H1 (cell line): Measurements from ENCODE around the gene SEC61B. TPM values are rescaled to one million over a fixed set of nuclear protein-coding genes. Genes with fewer than 3 reads are reported as not detected.

Experiments used
- CTCF ChIA-PET: fragments of 300-600 bp; sonication (Branson Sonifier 250); formaldehyde crosslinking; loops from one replicate; lab custom pipeline; 2021; ENCODE audit not compliant: partially characterized antibody; lab: Charles Lee
- POLR2A ChIA-PET: fragments of 300-600 bp; sonication (Branson Sonifier 250); formaldehyde crosslinking; loops from one replicate; lab custom pipeline; 2021; ENCODE audit warnings: inconsistent platforms; ENCODE audit not compliant: partially characterized antibody; lab: Charles Lee
- DNase-seq, 2 experiments: peaks; one replicate each; pipeline versions ENCODE4 v3.0.0 to v3.0.0-alpha.2; 2010 to 2022; ENCODE audit warnings: low spot score in 2 of 2, low read depth in 1 of 2, mixed read lengths in 1 of 2
- FAIRE-seq: peaks from 2 replicates; lab custom pipeline; 2011; peaks lifted over from hg19 to GRCh38; lab: Jason Lieb, UNC
- H2AFZ ChIP-seq: 2 replicates; pipeline ENCODE4 v1.8.1; 2012; ENCODE audit warnings: low read length, inconsistent platforms
- H2AK5ac ChIP-seq: 2 replicates; pipeline ENCODE4 v1.6.1; 2013; ENCODE audit warnings: low read depth, low read length
- H2BK120ac ChIP-seq: replicated peaks from 2 replicates; pipeline ENCODE3; 2013; ENCODE audit warnings: low read depth, low read length, inconsistent platforms
- H2BK12ac ChIP-seq: 2 replicates; pipeline ENCODE4 v1.6.1; 2013; ENCODE audit warnings: low read depth, low read length
- H2BK15ac ChIP-seq: 2 replicates; pipeline ENCODE4 v1.6.1; 2013; ENCODE audit warnings: low read length
- H2BK20ac ChIP-seq: 2 replicates; pipeline ENCODE4 v1.6.1; 2013; ENCODE audit warnings: low read length
- H2BK5ac ChIP-seq: 2 replicates; pipeline ENCODE4 v1.6.1; 2013; ENCODE audit warnings: low read depth, low read length
- H3K14ac ChIP-seq: 2 replicates; pipeline ENCODE4 v1.6.1; 2013; ENCODE audit warnings: inconsistent platforms; ENCODE audit not compliant: insufficient read length
- H3K18ac ChIP-seq: 2 replicates; pipeline ENCODE4 v1.6.1; 2013; ENCODE audit warnings: low read length; ENCODE audit errors: extremely low read depth
- H3K23ac ChIP-seq: 2 replicates; pipeline ENCODE4 v1.6.1; 2013; ENCODE audit warnings: inconsistent platforms; ENCODE audit not compliant: insufficient read length
- H3K23me2 ChIP-seq: 2 replicates; pipeline ENCODE4 v1.6.1; 2013; ENCODE audit warnings: low read depth, low read length
- H3K27ac ChIP-seq: 2 replicates; pipeline ENCODE4 v1.6.1; 2011; ENCODE audit warnings: low read depth, low read length, inconsistent platforms
- H3K27me3 ChIP-seq, 4 experiments: replicated peaks in 1 of 4; 1 replicate in 1 of 4; 2 replicates in 3 of 4; pipeline versions ENCODE4 v1.6.1 to v1.8.1; 2011 to 2013; ENCODE audit warnings: low read length in 3 of 4, mild to moderate bottlenecking in 3 of 4, inconsistent platforms in 2 of 4, mixed read lengths in 2 of 4, moderate library complexity in 1 of 4; ENCODE audit not compliant: control insufficient read depth in 3 of 4, insufficient read depth in 3 of 4; ENCODE audit errors: extremely low read depth in 1 of 4
- H3K36me3 ChIP-seq, 4 experiments: 2 replicates each; pipeline versions ENCODE4 v1.6.1 to v1.8.1; 2011 to 2013; ENCODE audit warnings: mild to moderate bottlenecking in 4 of 4, low read length in 3 of 4, moderate library complexity in 2 of 4, control low read depth in 1 of 4, inconsistent platforms in 1 of 4; ENCODE audit not compliant: insufficient read depth in 4 of 4, control insufficient read depth in 2 of 4
- H3K4ac ChIP-seq: replicated peaks from 2 replicates; pipeline ENCODE3; 2013; ENCODE audit warnings: low read length, low read depth, mixed read lengths, inconsistent platforms; ENCODE audit not compliant: insufficient read length
- H3K4me1 ChIP-seq, 4 experiments: replicated peaks in 1 of 4; 1 replicate in 1 of 4; 2 replicates in 3 of 4; pipeline versions ENCODE4 v1.6.1 to v1.8.1; 2011 to 2013; ENCODE audit warnings: low read length in 3 of 4, inconsistent platforms in 2 of 4, mixed read lengths in 1 of 4; ENCODE audit not compliant: insufficient read depth in 4 of 4, control insufficient read depth in 3 of 4
- H3K4me2 ChIP-seq, 2 experiments: 2 replicates each; pipeline versions ENCODE4 v1.6.1 to v1.8.1; 2011 to 2013; ENCODE audit warnings: low read depth in 2 of 2, low read length in 2 of 2, control low read depth in 1 of 2, inconsistent platforms in 1 of 2, mild to moderate bottlenecking in 1 of 2; ENCODE audit not compliant: insufficient read depth in 1 of 2
- H3K4me3 ChIP-seq, 4 experiments: fragments of 200-600, 300-600 bp in 1 of 4; sonication (generic), shearing (Covaris generic), sonication (Bioruptor Twin) in 1 of 4; 2 replicates each; pipeline versions ENCODE4 v1.5.1 to v1.8.1; 2011 to 2016; ENCODE audit warnings: low read length in 4 of 4, low read depth in 3 of 4, control low read depth in 2 of 4, inconsistent platforms in 2 of 4, mild to moderate bottlenecking in 2 of 4, mixed read lengths in 1 of 4, moderate library complexity in 1 of 4; ENCODE audit not compliant: insufficient read depth in 2 of 4; ENCODE audit errors: extremely low read depth in 1 of 4
- H3K56ac ChIP-seq: replicated peaks from 2 replicates; pipeline ENCODE3; 2013; ENCODE audit warnings: low read depth, mild to moderate bottlenecking, mixed read lengths, low read length, inconsistent platforms; ENCODE audit not compliant: insufficient read length
- H3K79me1 ChIP-seq: 2 replicates; pipeline ENCODE4 v1.6.1; 2013; ENCODE audit warnings: low read depth, low read length, control low read depth
- H3K79me2 ChIP-seq, 2 experiments: 2 replicates each; pipeline versions ENCODE4 v1.6.1 to v1.8.1; 2012 to 2013; ENCODE audit warnings: low read length in 2 of 2, mild to moderate bottlenecking in 2 of 2, inconsistent platforms in 1 of 2; ENCODE audit not compliant: insufficient read depth in 2 of 2, control insufficient read depth in 1 of 2
- H3K9ac ChIP-seq, 4 experiments: replicated peaks in 1 of 4; 1 replicate in 1 of 4; 2 replicates in 3 of 4; pipeline versions ENCODE4 v1.6.1 to v1.8.1; 2011 to 2013; ENCODE audit warnings: low read depth in 3 of 4, low read length in 3 of 4, control low read depth in 2 of 4, mild to moderate bottlenecking in 2 of 4, moderate library complexity in 2 of 4, inconsistent platforms in 1 of 4; ENCODE audit errors: extremely low read depth in 1 of 4
- H3K9me3 ChIP-seq, 2 experiments: 2 replicates each; pipeline versions ENCODE4 v1.6.1 to v1.8.1; 2012 to 2013; ENCODE audit warnings: mild to moderate bottlenecking in 2 of 2, moderate library complexity in 2 of 2, control low read depth in 1 of 2, inconsistent platforms in 1 of 2, low read depth in 1 of 2, low read length in 1 of 2, mixed read lengths in 1 of 2; ENCODE audit not compliant: insufficient read depth in 2 of 2
- H4K20me1 ChIP-seq, 2 experiments: replicated peaks in 1 of 2; 2 replicates each; pipeline versions ENCODE3 to v1.8.1; 2011 to 2013; ENCODE audit warnings: inconsistent platforms in 2 of 2, low read length in 2 of 2, mild to moderate bottlenecking in 1 of 2; ENCODE audit not compliant: insufficient read depth in 2 of 2, control insufficient read depth in 1 of 2
- H4K5ac ChIP-seq: 2 replicates; pipeline ENCODE4 v1.6.1; 2013; ENCODE audit warnings: low read length, low read depth, mixed read lengths, inconsistent platforms; ENCODE audit not compliant: insufficient read length
- H4K8ac ChIP-seq: 2 replicates; pipeline ENCODE4 v1.8.0; 2013; ENCODE audit warnings: mild to moderate bottlenecking, moderate library complexity, low read length, inconsistent platforms; ENCODE audit not compliant: insufficient read depth; ENCODE audit errors: extremely low read depth
- H4K91ac ChIP-seq: replicated peaks from 2 replicates; pipeline ENCODE3; 2013; ENCODE audit warnings: low read length, mixed read lengths, inconsistent platforms; ENCODE audit not compliant: insufficient read length
- CEBPB ChIP-seq: IDR thresholded peaks from 2 replicates; pipeline ENCODE4 v1.6.1; 2012; ENCODE audit warnings: low read depth, low read length
- JUN ChIP-seq: IDR thresholded peaks from 2 replicates; pipeline ENCODE4 v1.6.1; 2011; ENCODE audit warnings: low read depth, mild to moderate bottlenecking, improper control_type of control experiment, low read length
- RXRA ChIP-seq: IDR thresholded peaks from 2 replicates; pipeline ENCODE4 v1.6.1; 2011; ENCODE audit warnings: low read depth, mild to moderate bottlenecking, low read length, moderate library complexity; ENCODE audit not compliant: insufficient read depth
- SIRT6 ChIP-seq: IDR thresholded peaks from one replicate; pipeline ENCODE4 v1.7.1; 2012; ENCODE audit warnings: low read length, inconsistent platforms
- SP2 ChIP-seq: IDR thresholded peaks from 2 replicates; pipeline ENCODE4 v1.6.1; 2012; ENCODE audit warnings: mild to moderate bottlenecking, low read length, inconsistent platforms
- SP4 ChIP-seq: IDR thresholded peaks from 2 replicates; pipeline ENCODE4 v1.6.1; 2012; ENCODE audit warnings: low read length, inconsistent platforms
- SRF ChIP-seq: IDR thresholded peaks from 2 replicates; pipeline ENCODE4 v1.6.1; 2011; ENCODE audit warnings: mild to moderate bottlenecking, low read depth, low read length, moderate library complexity
- TAF7 ChIP-seq: optimal IDR thresholded peaks from 2 replicates; pipeline ENCODE3; 2011; ENCODE audit warnings: low read depth, mild to moderate bottlenecking, inconsistent platforms, low read length, moderate library complexity, borderline replicate concordance
- WGBS, 2 experiments: shearing (Covaris generic) in 1 of 2; methylation state at CpG; one replicate each; pipeline versions ENCODE4 v1.1.6 to v1.1.7; 2013 to 2015; ENCODE audit warnings: low lambda C conversion rate in 2 of 2, mixed read lengths in 2 of 2, inconsistent platforms in 1 of 2, low coverage in 1 of 2, missing lambda C conversion rate in 1 of 2; ENCODE audit not compliant: insufficient replicate concordance in 2 of 2, insufficient coverage in 1 of 2, insufficient read length in 1 of 2; ENCODE audit errors: extremely low coverage in 1 of 2, missing lambda C conversion rate in 1 of 2; 5-methylcytosine and 5-hydroxymethylcytosine counted together
- polyA plus RNA-seq, 7 experiments: library from polyadenylated mRNA; depleted of rRNA in 3 of 7; stranded (reverse) in 5 of 7; unstranded in 2 of 7; fragments of >200 nt in 5 of 7; fragments of 200-250 nt in 2 of 7; gene quantifications; 1 replicate in 5 of 7; 2 replicates in 1 of 7; 4 replicates in 1 of 7; pipeline versions ENCODE4 v1.2.1 to v1.2.3, GENCODE V29; 2011 to 2013; ENCODE audit warnings: missing spikeins in 2 of 7, mixed read lengths in 2 of 7
- total RNA-seq: library from RNA; stranded (reverse); fragmentation: NEBNext Ultra II Directional; extraction: Animal tissue kit (Norgen Biotek cat#: 25700); gene quantifications from 2 replicates; pipeline ENCODE4 v1.2.1, GENCODE V29; 2021

Gene SEC61B
- total and polyA plus RNA-seq, 2 of the 8 experiments (the other 6 are each of a cell fraction or from before 2014, with no cell fraction given) = 155 to 379 TPM

DNA sequence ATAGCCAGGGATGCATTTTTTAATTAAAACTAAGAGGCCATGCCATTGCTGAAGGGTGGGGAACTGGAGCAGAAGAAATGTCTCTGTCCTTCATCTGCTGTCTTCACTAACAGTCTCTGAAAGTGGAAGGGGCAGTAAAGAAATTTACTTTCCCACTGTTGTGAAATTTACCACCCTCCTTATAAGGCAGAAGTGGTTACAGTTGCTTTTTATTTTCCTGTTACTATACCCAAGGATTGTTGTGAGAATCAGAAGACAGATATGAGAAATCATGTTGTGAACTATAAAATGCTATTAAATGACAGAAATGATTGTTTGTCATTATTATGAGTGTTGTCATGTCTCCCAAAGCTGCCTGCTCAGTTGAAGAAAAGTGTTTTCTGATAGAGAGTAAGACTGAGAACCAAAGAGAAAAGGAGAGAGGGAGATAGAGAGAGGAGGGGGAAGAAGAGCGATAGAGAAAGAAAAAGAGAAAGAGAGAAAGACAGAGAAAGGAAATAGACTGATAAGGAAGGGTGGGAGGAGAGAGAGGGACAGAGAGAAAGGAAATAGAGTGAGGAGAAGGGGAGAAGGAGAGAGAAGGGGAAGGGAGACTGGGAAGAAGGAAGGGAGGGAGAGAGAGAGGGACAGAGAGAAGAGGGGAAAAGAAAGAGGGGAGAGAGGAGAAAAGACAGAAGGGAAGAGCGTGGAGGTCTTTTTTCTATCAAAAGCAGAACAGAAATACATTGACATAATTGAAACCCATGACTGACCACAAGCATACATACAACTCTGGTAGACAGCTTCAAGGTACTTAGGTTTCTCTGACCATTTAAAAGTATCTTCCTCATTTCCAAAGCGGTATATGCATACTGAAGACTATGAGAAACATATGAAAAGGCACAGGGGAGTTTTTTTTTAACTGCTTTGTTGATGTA, 22.5 kb downstream of the SEC61B start:
- FAIRE-seq = no peak
- no peaks in the 10 kb centered on the region for H3K9me3 ChIP-seq

More for the DNA sequence above, 22.5 kb downstream of the SEC61B start:
- Histone ChIP-seq H2AK5ac (no peak overlapping the region), H3K23ac (no peak overlapping the region), H3K4me2 (no peak overlapping the region), H3K18ac (no peak overlapping the region), H3K4me1 (no peaks in the 10 kb centered on the region), H3K27me3 (no peaks in the 10 kb centered on the region), H4K91ac (no peak overlapping the region), H3K79me1 (no peaks in the 10 kb centered on the region), H3K4ac (no peak overlapping the region), H2BK20ac (no peak overlapping the region), H2AFZ (no peak overlapping the region), H3K23me2 (no peaks in the 10 kb centered on the region), H3K14ac (no peak overlapping the region), H2BK15ac (no peak overlapping the region), H3K27ac (no peak overlapping the region), H4K20me1 (no peaks in the 10 kb centered on the region), H2BK120ac (no peak overlapping the region), H3K4me3 (no peak overlapping the region), H2BK5ac (no peak overlapping the region), H3K9ac (no peak overlapping the region), H3K79me2 (no peaks in the 10 kb centered on the region), H4K8ac (no peak overlapping the region), H4K5ac (no peak overlapping the region), H3K36me3 (no peaks in the 10 kb centered on the region), H3K56ac (peak overlapping the region; percentile 39), H2BK12ac (no peak overlapping the region)
- CTCF ChIA-PET = interaction anchor here (1.0 to 2.1 kb wide), 5 partner anchors 11 to 365 kb away, joined by 3 to 11 read pairs (median 9); no protein-coding TSS in a partner anchor
- DNase-seq = no peak
- WGBS, 2 experiments = 82 to 100% methylated on average over 1 to 3 of the region's 3 CpGs
- TF ChIP-seq RXRA (no peak), SP2 (no peak), CEBPB (no peak), JUN (no peak), TAF7 (no peak), SP4 (no peak), SRF (no peak), SIRT6 (no peak)
- POLR2A ChIA-PET = no interaction called here
